Hypothalamus (tissue), 51 donors: ENCODE measurements around the gene MAP3K19.
A peak's percentile ranks its signal among the peaks of the same experiment; 100 is the strongest.
"Not testable (repeated sequence)": the region's sequence is repeated elsewhere in the genome, so short reads cannot be mapped to it uniquely, and the experiment has no call there.

ENCODE experiments used
- DNase-seq, 51 donors: peaks; one replicate each; lab custom pipeline; 2025; lab: John Stamatoyannopoulos, UW

The MAP3K19 gene

DNA sequence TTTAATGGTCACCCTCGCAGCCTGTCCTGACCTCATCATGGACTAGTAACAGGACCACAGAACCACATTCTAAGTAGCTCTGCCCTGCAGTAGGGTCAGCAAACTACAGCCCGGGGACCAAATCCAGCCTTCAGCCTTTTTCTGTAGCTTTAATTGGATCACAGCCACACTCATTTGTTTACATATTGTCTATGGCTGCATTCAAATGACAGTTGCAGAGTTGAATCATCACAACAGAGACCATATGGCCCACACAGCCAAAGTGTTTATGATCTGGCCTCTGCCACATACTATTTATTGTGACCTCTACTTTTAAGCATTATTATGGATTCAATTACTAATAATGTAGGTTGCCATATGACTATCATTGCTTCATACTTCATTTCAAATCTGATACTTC is 47.7 kb downstream of the MAP3K19 start:
- DNase-seq, result no peak

DNA sequence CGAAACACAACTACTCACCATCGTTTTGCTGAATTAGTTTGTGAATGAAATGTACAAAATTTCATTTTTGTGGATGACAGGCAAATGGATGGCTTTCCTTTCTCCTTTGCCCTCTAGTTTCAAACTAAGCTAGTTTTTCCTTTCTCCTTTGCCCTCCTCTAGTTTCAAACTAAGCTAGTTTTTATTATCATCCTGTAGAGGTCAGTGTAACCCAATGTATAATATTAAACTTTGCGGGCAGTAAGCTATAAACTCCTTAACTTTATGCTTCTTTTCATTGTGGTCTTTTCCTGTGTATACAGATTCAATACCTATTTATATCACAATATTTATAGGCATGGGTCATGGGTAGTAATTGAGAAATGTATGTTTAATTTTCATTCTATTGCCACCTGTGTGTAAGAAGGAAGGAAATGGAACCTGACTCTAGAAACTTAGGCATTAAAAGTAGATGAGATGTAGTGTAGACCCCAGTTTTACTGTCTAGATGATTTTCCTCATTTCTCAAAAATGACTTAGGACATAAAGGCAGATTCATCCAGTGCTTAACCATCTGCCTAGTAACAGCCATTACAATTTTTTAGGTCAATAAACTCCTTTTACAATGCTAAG is 58.1 kb downstream of the MAP3K19 start:
- DNase-seq, result no peak

DNA sequence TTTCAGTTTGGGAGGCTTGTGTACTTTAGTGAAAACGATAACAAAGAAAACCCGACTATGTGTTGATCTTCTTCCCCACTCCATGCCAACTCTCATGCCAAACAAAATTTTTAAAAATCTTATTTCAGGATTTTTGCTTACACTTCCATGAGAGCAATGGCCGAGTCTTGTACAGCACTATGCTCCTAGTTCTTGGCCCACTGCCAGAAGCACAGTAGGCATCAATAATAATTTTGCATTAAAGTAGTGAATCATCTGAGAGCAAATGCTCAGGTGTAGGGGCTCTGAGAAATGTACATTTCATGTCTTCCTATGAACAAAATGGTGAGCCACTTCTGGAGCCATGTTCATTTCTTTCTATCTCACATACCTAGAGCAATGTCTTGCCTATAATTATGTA is 62.2 kb downstream of the MAP3K19 start:
- DNase-seq, result no peak

DNA sequence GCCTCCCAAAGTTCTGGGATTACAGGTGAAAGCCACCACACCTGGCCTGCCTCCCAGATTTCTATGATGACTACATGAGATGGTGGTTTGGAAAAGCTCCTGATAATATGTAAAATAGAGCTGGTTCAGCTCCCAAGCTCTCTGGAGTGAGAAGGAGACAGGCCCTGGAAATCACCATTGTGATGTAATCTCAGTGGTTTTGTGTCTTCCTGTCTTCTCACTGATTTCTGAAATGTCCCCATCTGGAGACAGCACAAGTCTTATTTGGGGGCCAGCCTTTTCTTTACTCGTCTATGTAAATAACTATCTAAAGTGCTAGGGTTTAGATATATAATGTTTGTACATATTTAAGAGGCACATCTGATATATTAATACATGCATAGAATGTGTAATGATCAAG is 64.6 kb downstream of the MAP3K19 start:
- no peak for DNase-seq

DNA sequence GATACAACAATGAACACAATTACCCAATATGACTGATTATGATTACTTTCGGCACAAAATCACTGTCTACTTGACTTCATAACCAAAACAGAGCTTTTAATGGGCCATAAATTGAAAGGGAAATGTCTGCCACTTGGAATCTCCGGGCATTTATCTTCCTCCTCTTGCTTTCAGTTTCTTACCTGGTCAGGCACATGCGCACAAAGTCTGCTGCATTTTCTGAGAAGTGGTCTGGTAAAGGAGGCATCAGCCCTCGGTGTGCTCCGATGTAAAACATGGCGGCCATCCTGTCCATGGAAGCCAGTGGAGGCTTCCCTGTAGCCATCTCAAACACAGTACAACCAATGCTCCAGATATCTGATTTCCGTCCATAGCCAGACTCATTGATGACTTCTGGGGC is 66.6 kb downstream of the MAP3K19 start:
- DNase-seq, result no peak

DNA sequence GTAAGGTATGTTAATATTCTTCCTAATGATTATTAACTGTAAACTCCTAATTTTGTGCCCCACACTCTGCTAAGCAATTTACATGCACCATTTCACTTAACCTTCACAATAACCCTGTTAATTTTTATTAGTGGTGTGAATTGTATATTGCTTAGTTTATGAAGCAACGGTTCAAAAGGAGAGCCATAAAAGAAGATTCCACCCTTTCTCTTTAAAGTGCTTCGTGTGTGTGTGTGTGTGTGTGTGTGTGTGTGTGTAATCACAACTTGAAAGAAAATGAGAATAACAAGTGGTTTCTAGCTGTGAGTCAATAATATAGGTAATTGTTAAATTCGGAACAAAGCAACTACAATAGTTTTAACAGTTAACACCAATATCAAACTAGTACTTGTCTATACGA is 68.0 kb downstream of the MAP3K19 start:
- DNase-seq, result no peak

DNA sequence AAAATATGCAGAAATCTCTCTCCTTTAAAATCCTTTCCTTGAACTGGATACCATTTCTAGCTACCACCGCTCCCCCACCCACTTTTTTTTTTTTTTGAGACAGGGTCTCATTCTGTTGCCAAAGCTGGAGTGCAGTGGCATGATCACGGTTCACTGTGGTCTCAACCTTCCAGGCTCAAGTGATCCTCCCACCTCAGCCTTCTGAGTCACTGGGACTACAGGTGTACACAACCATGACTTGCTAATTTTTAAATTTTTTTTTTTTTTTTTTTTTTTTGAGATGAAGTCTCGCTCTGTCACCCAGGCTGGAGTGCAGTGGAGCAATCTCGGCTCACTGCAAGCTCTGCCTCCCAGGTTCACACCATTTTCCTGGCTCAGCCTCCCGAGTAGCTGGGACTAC is 70.1 kb downstream of the MAP3K19 start:
- not testable (repeated sequence) for DNase-seq

DNA sequence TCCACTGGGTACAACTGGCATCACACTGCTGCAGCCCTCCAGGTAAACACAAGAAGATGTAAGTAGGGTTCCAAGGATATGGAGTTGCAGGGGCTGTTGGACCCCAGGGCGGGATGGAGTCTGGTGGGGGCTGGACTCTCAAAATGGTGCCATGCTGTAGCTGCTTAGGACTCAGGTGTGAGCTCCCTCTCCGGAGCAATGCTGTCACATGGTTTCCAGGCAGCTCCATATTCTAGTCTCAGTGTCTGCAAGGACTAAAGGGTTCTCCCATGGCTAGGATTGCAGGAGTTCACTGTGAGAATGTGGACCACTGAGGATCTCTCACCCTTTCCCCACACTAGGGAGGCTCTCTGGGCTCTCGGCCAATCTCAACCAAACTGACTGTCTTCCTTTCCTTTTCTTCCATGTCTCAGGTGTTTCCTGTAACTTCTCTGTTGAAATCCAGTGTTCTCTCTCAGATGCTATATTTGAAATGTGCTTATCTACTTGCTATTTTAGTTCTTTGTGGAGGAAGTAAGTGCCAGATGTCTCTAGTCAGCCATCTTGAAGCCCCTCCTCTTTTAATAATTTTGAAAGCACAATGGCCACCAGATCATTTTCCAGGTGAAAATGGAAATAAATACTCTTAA is 71.1 kb downstream of the MAP3K19 start:
- DNase-seq, result no peak

DNA sequence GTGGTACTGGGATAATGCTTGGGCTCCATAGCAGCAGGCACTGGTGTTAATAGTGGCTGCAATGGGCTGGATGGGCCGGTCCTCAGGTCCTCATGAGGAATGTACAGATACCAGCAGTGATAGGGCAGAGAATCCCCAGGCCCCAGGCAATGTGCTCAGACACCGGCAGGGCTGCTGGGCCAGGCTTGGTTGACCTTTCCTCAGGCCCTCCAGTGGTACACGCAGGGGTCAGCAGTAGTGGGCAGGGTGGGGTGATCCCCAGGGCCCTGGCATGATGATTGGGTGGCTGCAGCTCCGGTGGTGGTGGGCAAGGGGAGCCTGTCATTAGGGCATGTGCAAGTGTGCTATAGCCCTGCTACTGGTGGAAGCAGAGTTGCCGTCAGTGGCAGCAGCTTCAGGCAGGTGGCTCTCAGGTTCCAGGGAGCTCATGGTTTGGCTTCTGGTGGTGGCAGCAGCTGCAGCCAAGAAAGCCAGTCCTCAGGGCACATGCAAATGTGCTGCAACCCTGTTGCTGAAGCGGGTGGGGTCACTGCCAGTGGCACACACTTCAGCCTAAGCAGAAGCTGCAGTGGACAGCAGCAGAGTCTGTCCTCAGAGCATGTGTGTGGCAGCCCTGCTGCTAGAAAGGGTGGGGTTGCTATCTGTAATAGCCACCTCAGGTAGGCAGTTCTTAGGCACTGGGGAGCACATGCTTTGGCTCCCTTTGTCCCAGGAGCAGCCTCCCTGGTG is 71.8 kb downstream of the MAP3K19 start:
- no peak for DNase-seq

DNA sequence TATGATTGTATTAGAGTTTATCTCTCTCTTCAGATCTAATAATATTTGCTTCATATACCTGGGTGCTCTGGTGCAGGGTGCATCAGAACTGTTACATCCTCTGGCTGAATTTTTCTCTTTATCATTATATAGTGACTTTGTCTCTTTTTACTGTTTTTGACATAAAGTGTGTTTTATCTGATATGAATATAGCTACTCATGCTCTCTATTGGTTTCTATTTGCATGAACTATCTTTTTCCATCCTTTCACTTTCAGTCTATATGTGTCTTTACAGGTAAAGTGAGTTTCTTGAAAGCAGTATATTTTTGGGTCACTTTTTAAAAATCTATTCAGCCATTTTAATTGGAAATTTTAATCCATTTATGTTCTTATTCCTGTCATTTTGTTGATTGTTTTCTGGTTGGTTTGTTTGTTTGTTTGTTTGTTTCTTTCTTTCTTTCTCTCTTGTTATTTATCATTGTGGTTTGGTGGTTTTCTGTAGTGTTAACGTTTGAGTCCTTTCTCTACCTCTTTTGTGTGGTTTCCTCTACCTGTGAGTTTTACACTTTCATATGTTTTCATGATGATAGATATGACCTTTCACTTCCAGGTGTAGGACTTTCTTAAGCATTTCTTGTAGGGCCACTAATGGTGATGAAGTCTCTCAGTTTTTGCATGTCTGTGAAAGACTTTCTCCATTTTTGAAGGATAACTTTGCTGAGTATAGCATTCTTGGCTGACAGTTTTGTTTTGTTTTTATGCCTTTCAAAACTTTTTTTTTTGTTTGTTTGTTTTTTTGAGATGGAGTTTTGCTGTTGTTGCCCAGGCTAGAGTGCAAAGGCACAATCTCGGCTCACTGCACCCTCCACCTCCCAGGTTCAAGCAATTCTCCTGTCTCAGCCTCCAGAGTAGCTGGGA is 73.8 kb downstream of the MAP3K19 start:
- DNase-seq, result no peak

DNA sequence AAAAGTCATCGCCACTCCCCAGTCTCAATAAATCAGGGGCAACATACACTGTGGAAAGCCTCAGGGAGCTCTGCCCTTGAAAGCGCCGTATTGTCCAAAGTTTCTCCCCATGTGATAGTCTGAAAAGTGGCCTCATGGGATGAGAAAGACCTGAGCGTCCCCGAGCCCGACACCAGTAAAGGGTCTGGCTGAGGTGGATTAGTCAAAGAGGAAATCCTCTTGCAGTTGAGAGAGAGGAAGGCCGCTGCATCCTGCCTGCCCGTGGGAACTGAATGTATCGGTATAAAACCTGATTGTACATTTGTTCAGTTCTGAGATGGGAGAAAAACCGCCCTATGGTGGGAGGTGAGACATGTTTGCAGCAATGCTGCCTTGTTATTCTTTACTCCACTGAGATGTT is 80.1 kb downstream of the MAP3K19 start:
- DNase-seq, result not testable (repeated sequence)

DNA sequence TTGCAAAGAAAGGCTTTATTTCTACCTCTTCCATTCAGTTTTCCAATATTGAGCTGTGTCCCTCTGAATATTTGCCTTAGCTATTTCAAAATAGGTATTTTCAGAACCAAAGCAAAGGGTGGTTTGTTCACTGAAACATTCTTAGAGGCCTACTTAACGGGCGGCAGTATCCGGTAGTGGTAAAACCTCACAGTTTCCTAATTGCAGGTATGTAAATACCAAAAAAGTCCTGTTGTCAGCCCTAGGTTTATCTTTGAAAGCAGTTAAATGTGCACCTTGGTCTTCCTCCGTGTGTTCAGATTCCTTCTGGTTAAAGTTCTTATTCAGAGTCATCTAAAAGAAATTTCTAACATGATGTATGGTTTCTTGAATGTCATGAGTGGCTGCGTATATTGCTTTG is 89.8 kb downstream of the MAP3K19 start:
- DNase-seq, result no peak

DNA sequence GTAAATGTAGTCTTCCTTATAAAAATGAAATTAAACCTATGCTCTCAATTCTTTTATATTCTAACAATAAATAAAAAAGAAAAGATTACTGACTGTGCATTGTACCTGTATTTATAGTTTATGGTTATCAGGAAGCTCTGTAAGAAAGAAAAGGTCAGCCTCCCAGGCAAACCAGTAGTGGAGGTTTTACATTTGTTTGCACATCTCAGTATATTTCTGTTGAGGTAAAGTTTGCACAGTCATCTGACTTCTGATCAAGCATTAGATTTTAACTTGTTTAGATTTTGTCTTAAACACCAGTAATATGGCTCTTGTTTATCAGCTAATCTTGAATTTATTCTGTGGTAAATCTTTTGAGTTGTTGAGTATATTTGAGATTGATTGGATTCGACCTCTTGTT is 91.5 kb downstream of the MAP3K19 start:
- no peak for DNase-seq

DNA sequence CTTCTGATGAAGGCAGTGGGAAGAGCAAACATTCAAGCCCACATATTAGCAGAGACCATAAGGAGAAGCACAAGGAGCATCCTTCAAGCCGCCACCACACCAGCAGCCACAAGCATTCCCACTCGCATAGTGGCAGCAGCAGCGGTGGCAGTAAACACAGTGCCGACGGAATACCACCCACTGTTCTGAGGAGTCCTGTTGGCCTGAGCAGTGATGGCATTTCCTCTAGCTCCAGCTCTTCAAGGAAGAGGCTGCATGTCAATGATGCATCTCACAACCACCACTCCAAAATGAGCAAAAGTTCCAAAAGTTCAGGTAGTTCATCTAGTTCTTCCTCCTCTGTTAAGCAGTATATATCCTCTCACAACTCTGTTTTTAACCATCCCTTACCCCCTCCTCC is 93.2 kb downstream of the MAP3K19 start:
- peak in 1 of 51 donors; percentile 0 for DNase-seq

DNA sequence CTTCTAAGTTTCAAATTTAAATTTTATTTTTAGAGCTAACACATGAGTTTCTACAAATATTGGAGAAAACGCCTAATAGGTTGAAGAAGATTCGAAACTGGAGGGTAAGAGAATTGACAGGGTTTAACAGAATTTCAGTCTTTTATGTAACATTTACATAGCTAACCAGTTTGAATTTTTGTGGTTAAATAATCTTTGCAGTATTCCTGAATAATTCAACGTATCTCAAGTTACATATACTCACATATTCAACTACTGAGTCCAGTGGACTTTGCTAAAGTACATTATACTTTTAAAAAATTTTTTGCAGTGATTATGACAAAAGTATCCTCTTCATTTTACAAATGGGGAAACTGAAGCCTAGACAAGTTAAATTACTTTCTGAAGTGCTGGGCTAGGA is 94.6 kb downstream of the MAP3K19 start:
- DNase-seq, result no peak

DNA sequence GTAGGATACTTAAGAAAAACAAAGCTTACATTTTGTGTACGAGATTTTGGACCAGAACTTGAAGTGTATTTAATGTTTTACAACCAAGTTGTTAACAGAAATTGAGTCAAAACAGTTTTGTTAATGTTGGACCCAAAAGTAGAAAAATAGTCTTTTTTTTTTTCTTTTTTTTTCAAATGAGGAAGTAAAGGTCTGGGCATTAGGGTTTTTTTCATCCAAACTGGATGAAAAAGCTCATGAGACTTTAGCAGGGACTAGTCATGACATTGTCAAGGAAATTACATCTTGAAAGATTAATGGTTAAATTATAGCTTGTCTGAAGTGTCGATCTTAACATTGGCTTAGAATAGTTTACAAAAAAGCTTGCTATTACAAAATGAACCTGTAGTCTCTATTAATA is 96.4 kb downstream of the MAP3K19 start:
- no peak for DNase-seq

DNA sequence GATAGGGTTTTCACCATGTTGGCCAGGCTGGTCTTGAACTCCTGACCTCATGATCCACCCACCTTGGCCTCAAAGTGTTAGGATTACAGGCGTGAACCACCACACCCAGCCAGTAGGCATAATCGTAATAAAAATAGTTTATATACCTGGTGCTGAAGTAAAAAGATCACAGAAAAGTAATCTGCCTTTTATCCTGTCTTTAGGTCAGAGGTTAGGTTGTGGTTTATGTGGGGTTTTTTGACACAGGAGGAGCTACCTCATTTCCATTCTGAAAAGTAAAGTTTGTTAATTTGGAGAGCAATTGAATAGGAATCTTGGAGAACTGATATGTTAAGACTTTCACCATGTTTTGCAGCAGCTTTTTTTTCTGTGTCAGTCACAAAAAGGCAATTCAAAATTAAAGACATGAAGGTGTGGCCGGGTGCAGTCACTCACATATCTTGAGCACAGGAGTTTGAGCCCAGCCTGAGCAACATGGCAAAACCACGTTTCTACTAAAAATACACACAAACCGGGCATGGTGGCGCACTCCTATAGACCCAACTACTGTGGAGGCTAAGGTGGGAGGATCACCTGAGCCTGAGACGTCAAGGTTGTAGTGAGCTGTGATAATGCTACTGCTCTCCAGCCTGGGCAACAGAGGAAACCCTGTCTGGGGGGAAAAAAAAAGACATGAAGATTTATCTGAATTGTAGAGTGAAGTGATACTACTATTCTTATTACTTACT is 97.1 kb downstream of the MAP3K19 start:
- no peak for DNase-seq

DNA sequence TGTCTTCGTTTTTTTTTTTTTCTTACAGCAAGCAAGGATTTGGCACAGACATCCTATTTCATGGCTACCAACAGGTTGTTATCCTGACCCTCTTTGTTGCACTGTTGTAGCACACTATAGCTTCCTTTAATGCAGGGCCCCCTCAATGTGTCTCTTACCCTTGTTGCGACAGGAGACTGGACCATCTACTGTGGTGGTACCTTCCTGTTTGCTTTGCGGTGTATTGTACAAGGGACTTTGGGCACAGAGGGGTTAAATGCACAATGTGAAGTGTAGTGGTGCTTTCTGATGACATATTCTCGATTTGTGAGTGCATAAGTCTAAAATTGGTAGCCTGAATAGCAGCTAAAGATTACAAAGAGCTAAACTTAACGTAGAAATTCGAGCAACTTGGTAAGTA is 101.2 kb downstream of the MAP3K19 start:
- DNase-seq, result no peak

DNA sequence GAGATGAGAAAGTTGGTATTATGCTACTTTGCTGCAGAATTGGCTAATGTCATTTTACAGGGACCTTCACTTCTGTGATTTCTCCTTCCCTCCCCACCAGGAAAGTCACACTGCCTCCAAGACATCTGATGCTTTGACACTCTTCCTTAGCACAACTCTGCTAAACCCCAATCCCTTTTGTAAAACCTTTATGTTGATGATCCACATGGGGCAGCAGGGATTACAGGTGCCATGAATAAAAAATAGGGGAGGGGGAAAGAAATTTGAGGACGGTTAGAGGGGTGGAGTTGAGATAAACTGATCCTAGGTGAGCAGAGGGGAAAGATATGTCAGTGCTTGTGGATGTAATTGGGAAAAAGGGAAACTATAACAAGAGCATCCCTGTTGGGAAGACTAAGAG is 102.3 kb downstream of the MAP3K19 start:
- no peak for DNase-seq

DNA sequence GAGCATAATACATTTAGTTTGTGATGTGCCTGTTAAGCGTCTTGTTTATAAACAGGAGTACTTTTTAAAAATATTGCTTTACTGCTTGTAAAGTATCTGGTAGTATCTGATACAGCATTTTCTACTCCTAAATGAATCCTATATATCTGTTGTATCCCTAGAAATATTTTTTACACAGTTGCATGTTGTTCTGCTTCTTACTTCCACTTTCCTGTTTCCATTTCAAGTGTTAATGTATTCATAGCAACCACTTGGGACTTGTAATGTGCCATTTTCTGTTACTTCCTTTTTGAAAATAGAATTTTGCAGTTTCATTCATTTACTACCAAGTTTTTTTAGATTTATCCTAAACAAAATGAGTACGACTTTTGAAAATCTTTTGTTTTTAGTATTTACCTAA is 103.7 kb downstream of the MAP3K19 start:
- no peak for DNase-seq

DNA sequence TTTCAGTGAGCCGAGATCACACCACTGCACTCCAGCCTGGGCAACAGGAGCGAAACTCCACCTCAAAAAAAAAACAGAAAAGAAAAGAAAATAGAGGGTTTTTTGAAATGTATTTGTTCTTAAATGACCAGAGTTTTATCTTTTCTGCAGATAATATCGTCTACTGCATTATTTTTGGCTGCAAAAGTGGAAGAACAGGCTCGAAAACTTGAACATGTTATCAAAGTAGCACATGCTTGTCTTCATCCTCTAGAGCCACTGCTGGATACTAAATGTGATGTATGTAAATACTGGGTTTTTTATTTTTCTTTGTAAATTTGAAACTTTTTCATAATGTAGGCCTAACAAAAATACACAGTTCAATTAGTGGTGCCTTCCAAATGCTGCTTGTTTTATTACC is 110.6 kb downstream of the MAP3K19 start:
- no peak for DNase-seq
